ENCODE measurements around the gene PSME2.

PSME2 gene

DNA sequence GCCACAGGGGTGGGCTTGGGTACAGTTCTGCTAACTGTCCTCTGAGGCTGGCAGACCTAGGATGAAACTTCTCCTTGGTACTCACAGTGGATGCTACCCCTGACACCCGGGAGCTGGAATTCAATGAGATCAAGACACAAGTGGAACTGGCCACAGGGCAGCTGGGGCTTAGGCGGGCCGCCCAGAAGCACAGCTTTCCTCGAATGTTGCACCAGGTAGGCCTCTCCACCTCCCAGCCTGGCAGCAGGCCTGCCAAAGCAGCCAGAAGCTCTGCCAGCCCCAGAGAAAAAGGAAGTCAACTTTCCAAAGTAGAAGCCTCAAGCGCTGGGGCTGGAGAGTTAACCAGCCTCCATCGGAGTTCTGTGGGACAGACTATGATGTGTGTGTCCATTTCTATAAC, 29.2 kb downstream of the PSME2 start:
- H3K4me3 ChIP-seq (ENCODE audit: low read depth, low read length) = no peak overlapping the region
- no peak for DNase-seq (ENCODE audit: low read depth)
- TF ChIP-seq CTCF (IDR thresholded peaks at IDR 0.05; ENCODE audit: low read depth, low read length) (no peak), MYC (IDR thresholded peaks at IDR 0.05; ENCODE audit: low read depth, low read length) (no peak), POLR2A (IDR thresholded peaks at IDR 0.05; ENCODE audit: extremely low read depth, insufficient read length) (no peak)
- TF ChIP-seq, protein P1, sequence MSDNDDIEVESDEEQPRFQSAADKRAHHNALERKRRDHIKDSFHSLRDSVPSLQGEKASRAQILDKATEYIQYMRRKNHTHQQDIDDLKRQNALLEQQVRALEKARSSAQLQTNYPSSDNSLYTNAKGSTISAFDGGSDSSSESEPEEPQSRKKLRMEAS (IDR thresholded peaks at IDR 0.05; ENCODE audit: low read depth, low read length) = no peak

GRCh38 chr14:24116128-24116814, 30.1 kb downstream of the PSME2 start:
- TF ChIP-seq, protein P1 (IDR thresholded peaks at IDR 0.05; ENCODE audit: low read depth, low read length) = no peak
- TF ChIP-seq CTCF (IDR thresholded peaks at IDR 0.05; ENCODE audit: low read depth, low read length) (no peak), MYC (IDR thresholded peaks at IDR 0.05; ENCODE audit: low read depth, low read length) (no peak), POLR2A (IDR thresholded peaks at IDR 0.05; ENCODE audit: extremely low read depth, insufficient read length) (no peak)
- DNase-seq (ENCODE audit: low read depth) = no peak
- H3K4me3 ChIP-seq (ENCODE audit: low read depth, low read length) = peak overlapping the region; percentile 96

DNA sequence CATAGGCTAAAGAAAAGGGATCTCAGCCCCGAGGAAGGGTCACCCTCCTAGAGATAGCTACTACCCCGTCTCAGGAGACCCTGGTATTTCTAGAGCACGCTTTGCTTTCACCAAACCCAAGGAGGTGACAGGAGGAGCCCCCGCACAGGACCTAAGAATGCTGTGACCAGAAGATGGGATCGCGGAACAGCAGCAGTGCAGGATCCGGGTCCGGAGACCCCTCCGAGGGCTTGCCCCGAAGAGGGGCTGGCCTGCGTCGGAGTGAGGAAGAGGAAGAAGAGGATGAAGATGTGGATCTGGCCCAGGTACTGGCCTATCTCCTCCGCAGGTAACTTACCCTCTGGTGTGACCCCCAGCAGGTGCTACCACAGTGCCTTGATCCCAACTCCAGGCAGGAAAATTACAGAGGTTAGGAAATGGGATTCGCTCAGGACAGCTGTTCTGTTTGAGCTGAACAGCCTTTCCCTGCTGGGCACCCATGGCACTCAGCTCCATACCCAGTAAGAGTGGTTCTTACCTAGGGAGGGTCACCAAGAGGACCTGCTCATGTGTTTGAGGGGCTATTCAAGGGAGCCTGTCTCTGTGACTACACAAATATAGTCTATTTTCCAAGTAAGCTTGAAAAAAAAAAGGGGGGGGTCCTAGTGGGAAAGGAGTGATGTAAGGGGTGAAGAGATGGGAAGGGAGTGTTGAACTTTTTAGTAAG, 30.8 kb downstream of the PSME2 start:
- TF ChIP-seq MYC (IDR thresholded peaks at IDR 0.05; ENCODE audit: low read depth, low read length) (no peak), POLR2A (IDR thresholded peaks at IDR 0.05; ENCODE audit: extremely low read depth, insufficient read length) (no peak), CTCF (IDR thresholded peaks at IDR 0.05; ENCODE audit: low read depth, low read length) (no peak)
- TF ChIP-seq, protein P1 (IDR thresholded peaks at IDR 0.05; ENCODE audit: low read depth, low read length) = no peak
- peak overlapping the region; percentile 96 for H3K4me3 ChIP-seq (ENCODE audit: low read depth, low read length)
- no peak for DNase-seq (ENCODE audit: low read depth)

DNA sequence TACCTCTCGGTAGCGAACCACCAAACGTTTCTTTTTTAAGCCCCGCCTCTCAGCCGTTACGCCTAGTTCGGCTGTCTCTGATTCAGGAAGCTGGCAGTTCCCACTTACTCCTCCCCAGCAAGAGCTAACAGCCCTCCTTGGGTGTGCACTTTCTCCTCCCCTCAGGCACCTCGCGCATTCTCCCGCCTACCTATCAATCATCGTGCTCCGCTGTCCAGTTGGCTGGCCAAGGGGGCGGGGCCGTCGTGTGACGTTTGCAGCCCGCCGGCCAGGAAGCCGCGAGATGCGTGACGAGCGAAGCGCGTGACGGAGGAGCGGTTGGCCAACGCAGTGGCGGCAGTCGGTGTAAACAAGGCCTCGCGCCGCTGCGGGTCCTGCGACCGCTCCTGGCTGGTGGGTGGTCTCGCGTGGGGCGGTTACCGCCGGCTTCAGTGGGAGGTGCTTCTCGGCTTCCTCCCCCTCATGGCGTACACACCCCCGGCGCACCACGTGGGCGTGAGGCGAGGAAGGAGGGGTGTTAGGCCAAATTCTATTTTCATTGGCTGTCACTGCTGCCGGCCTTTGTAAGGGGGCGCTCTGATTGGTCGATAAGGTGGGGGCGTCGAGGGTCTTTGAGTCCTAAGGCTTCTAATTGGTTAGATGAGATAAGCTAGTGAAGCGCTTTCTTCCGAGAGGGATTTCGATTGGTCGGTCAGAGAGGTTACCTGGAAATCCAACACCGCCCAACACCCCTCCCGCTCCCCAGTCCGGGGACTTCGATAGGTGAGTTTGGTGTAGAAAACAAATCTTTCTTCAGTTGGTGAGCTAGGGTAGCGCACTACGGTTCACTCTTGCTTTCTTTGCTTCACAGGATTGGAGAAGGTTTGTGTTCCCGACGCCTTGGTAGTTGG, 31.6 kb downstream of the PSME2 start, which contains the start of the genes DCAF11 and NRL:
Gene DCAF11, plus strand, starts transcription at position 246 of the 890 bp plus-strand sequence. CDS start 818 bp downstream, outside the sequence.
Gene NRL, minus strand, starts transcription at position 418 of the 890 bp plus-strand sequence. CDS start 32,101 bp downstream, outside the sequence.
- DNase-seq (ENCODE audit: low read depth) = peak; percentile 99
- H3K4me3 ChIP-seq (ENCODE audit: low read depth, low read length) = peak within 1 kb of the TSS; percentile 96
- TF ChIP-seq POLR2A (IDR thresholded peaks at IDR 0.05; ENCODE audit: extremely low read depth, insufficient read length) = peak; percentile 70
- no peak for TF ChIP-seq CTCF (IDR thresholded peaks at IDR 0.05; ENCODE audit: low read depth, low read length)
- peak; percentile 97 for TF ChIP-seq MYC (IDR thresholded peaks at IDR 0.05; ENCODE audit: low read depth, low read length)
- TF ChIP-seq, protein P1 (IDR thresholded peaks at IDR 0.05; ENCODE audit: low read depth, low read length) = peak; percentile 98

DNA sequence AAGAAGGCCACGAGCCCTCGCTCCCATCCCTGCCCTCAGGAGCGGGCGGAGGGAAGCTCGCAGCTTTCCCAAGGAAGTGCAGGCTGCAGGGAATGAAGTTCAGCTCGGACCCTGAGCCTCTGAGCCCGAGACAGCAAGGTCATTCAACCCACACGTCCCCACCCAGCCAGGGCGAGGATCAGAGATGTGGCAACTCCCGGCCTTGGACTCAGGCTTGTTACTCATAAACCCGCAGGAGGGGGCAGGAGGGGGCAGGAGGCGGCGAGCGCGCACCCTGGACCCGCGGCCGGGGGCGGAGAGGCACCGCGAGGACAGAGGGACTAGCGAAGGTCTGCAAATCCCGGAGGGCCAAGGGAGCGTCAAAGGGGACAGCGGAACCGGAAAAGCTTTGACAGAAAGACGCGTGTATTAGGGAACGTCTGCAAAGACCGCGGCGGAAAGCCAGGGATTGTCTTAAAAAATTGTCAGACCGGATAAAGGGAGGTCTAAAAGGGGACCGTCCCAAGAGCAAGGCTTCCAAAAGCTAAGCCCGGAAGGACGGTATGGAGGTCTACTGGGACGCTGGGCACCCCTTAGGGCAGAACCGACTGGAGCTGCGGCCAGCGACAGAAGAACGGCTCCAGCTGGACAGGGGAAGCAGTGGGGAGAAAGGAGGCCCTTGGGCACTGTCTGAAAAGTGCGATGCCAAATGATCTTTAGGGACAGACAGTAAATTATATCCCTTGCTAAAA, 32.4 kb downstream of the PSME2 start:
- peak overlapping the region; percentile 87 for H3K4me3 ChIP-seq (ENCODE audit: low read depth, low read length)
- TF ChIP-seq, protein P1 (IDR thresholded peaks at IDR 0.05; ENCODE audit: low read depth, low read length) = peak; percentile 59; the same call in 1 of the 2 replicates
- TF ChIP-seq MYC (IDR thresholded peaks at IDR 0.05; ENCODE audit: low read depth, low read length) (peak; percentile 30), CTCF (IDR thresholded peaks at IDR 0.05; ENCODE audit: low read depth, low read length) (no peak), POLR2A (IDR thresholded peaks at IDR 0.05; ENCODE audit: extremely low read depth, insufficient read length) (peak; percentile 65)
- peak; percentile 98 for DNase-seq (ENCODE audit: low read depth)

All from NB4 (cell line).